ENCODE results near the gene REELD1. TPM values are rescaled to one million over a fixed set of nuclear protein-coding genes. Genes with fewer than 3 reads are reported as not detected.
A peak's percentile ranks its signal among the peaks of the same experiment; 100 is the strongest.

The REELD1 gene
- total RNA-seq, 3 donors from 2014 or later, result 0.16 to 0.58 (median 0.43) TPM

DNA sequence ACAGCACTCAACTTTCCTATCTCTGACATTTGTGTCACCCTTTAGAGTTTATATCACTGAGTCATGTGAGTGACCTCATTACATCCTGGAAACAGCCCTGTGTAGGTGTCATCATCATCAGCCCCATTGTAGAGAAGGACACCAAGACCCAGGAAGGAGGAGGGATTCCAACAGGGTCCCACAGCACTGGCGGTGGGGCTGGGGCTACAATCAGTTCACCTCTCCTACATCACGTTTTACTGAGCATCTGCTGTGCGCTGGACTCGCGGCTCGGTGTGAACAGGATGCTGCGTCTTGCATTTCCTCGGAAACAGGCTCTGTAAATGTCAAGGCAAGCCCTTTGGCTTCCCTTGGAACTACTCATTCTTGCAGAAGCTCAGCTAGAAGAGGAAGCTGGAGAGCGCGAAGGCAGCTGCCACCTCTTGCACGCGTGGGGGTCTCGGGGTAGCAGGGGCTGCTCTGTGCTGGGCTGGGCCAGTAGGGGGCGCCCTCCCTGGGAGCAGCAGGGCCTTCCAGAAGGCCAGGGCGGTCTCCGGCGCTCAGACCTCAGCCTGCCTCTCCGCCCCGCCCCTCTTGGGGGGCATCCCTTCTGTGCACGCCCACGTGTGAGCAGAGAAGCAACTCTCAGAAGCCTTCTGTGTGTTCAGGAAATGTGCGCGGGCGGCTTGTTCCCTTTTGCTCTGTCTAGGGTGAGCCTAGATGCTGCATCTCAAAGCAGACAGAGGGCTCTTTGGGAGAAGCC lies 29.0 kb downstream of the REELD1 start:
- H3K27me3 Mint-ChIP-seq (ENCODE audit: low read depth), result peaks cover 5% of the 10 kb centered on the region
- no peaks in the 10 kb centered on the region for H3K9me3 Mint-ChIP-seq
- DNase-seq (peak; percentile 59), ATAC-seq (peak; percentile 71 to 76)
- H3K4me3 Mint-ChIP-seq, result peak overlapping the region; percentile 62
- peaks cover 2% of the 10 kb centered on the region for H3K36me3 Mint-ChIP-seq (ENCODE audit: insufficient read depth)
- H3K4me1 Mint-ChIP-seq (ENCODE audit: low read depth), result peaks cover 19% of the 10 kb centered on the region

DNA sequence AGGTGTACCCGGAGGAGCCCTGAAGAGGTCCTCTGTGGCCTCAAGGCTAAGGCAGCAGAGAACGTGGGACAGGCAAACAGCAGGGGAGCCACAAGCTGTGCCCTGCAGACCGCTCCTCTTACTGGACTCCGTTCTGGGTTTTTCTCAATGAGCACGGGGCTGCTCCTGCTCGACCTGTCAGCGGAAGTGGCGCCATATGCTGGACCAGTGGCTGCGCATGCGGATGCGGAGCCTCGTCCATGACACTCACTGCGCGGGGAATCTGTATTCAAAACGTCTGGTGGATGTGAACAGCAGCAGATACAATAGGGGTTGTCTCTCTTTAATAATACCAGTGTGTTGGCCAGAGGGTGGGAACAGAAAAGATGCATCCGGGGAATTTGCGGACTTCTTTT lies 29.5 kb downstream of the REELD1 start:
- no peaks in the 10 kb centered on the region for H3K9me3 Mint-ChIP-seq
- H3K27me3 Mint-ChIP-seq (ENCODE audit: low read depth), result peaks cover 5% of the 10 kb centered on the region
- ATAC-seq (no peak), DNase-seq (no peak)
- H3K36me3 Mint-ChIP-seq (ENCODE audit: insufficient read depth), result peaks cover 2% of the 10 kb centered on the region
- H3K4me3 Mint-ChIP-seq, result peak overlapping the region; percentile 20
- H3K4me1 Mint-ChIP-seq (ENCODE audit: low read depth), result peaks cover 19% of the 10 kb centered on the region

DNA sequence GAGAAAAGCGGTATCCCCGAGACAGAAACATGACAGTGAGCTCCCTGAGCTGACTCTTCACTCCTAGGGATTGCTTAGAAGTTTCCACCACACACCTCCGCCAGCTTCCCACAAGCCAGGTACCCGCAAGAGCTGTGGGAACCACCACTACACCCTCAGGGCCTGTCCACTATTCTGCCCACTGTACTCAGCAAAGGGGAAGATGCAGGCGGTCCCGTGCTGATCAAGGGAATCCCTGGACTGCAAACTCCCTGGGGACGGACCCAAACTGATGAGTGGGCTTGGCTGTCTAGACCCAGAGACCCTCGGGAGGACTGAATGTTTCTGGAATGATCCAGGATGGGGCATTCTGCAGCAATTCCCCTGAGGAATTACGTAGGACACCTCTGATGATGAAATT lies 30.2 kb downstream of the REELD1 start:
- ATAC-seq (no peak), DNase-seq (no peak)
- peaks cover 2% of the 10 kb centered on the region for H3K36me3 Mint-ChIP-seq (ENCODE audit: insufficient read depth)
- peaks cover 19% of the 10 kb centered on the region for H3K4me1 Mint-ChIP-seq (ENCODE audit: low read depth)
- H3K9me3 Mint-ChIP-seq, result no peaks in the 10 kb centered on the region
- peaks cover 5% of the 10 kb centered on the region for H3K27me3 Mint-ChIP-seq (ENCODE audit: low read depth)
- no peak overlapping the region for H3K4me3 Mint-ChIP-seq

DNA sequence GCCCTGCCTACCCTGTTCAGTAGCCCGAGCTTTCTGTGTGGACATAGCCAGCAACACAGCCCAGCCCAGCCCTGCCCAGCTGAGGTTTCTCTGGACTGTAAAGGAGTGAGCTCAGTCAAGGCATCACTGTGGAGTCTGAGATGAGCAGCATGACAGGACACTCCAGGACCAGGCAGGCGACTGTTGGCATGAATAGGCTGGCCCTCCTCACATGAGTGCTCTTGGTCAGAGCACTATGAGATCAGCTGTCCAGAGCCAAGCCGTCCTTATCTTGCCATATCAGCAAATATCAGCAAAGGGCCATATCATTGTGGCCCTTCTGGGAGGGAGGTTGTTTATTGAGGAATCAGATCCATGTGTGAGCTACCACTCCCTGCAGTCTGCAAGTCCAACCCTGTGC lies 30.9 kb downstream of the REELD1 start:
- Mint-ChIP-seq H3K9me3 (no peaks in the 10 kb centered on the region), H3K27me3 (ENCODE audit: low read depth) (peaks cover 5% of the 10 kb centered on the region), H3K4me3 (no peak overlapping the region), H3K4me1 (ENCODE audit: low read depth) (peaks cover 19% of the 10 kb centered on the region), H3K36me3 (ENCODE audit: insufficient read depth) (peaks cover 5% of the 10 kb centered on the region)
- DNase-seq (no peak), ATAC-seq (no peak)

DNA sequence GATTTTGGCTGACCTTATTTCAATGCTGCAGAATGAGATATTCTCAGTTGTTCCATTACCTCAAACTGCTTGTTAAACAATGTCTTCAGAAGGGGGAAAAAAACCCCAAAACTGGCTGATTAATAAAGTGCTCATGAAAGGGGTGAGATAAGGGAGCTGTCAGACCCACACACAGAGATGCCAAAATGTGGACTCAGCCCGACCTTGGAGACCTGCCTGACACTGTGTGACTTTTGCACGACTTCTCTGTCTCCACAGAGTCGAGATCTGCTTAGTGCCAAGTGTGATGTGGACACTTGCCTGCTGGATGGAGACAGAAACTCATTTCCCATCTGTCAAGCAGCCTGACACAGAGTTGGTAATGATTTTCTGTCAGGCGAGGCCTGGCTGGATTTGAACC lies 31.5 kb downstream of the REELD1 start:
- ATAC-seq, result peak; percentile 14 to 29
- Mint-ChIP-seq H3K9me3 (no peaks in the 10 kb centered on the region), H3K36me3 (ENCODE audit: insufficient read depth) (peaks cover 5% of the 10 kb centered on the region), H3K4me1 (ENCODE audit: low read depth) (peaks cover 19% of the 10 kb centered on the region), H3K4me3 (no peak overlapping the region), H3K27me3 (ENCODE audit: low read depth) (peaks cover 5% of the 10 kb centered on the region)
- no peak for DNase-seq

DNA sequence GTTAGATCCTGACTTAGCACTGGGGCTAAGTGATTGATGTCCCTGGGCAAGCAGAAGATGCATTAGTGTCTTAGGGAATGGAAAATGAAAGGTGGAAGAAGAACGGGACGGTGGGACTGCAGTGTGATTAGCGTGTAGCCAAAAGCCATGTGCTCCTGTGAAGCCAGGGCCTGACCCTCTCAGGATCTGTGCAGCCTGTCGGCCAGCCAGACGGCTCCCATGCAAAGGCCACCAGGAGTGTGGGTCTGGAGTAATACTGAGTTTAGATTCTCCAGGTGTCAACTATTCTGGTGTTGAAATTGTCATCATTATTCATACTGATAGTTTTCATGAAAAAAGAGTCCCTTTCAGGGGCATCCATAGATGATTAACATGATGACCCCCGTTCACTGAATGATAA lies 32.0 kb downstream of the REELD1 start:
- H3K9me3 Mint-ChIP-seq, result no peaks in the 10 kb centered on the region
- DNase-seq (no peak), ATAC-seq (no peak)
- H3K36me3 Mint-ChIP-seq (ENCODE audit: insufficient read depth), result peaks cover 5% of the 10 kb centered on the region
- H3K4me1 Mint-ChIP-seq (ENCODE audit: low read depth), result peaks cover 19% of the 10 kb centered on the region
- H3K4me3 Mint-ChIP-seq, result no peak overlapping the region
- peaks cover 5% of the 10 kb centered on the region for H3K27me3 Mint-ChIP-seq (ENCODE audit: low read depth)

DNA sequence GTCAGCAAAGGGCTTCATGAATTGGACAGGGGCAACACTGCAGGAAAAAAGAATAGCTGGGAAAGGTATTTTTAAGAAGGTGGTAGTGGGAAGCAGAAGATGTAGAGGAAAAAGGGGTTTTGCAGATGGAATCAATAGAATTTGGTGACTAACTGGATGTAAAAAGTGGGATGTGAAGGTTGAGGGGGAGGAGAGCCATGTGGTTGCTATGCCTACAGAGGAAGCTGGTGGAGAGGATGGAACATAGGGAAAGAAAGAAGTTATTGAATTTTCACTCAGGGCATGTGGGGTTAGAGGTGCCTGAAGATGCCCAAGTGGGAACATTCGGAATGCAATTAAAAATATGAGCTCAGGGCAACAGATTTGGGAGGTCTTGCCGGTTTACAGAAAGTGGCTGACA lies 33.0 kb downstream of the REELD1 start:
- Mint-ChIP-seq H3K36me3 (ENCODE audit: insufficient read depth) (peaks cover 8% of the 10 kb centered on the region), H3K9me3 (no peaks in the 10 kb centered on the region), H3K4me3 (no peak overlapping the region), H3K4me1 (ENCODE audit: low read depth) (peaks cover 16% of the 10 kb centered on the region), H3K27me3 (ENCODE audit: low read depth) (peaks cover 3% of the 10 kb centered on the region)
- ATAC-seq, result no peak
- DNase-seq, result no peak

DNA sequence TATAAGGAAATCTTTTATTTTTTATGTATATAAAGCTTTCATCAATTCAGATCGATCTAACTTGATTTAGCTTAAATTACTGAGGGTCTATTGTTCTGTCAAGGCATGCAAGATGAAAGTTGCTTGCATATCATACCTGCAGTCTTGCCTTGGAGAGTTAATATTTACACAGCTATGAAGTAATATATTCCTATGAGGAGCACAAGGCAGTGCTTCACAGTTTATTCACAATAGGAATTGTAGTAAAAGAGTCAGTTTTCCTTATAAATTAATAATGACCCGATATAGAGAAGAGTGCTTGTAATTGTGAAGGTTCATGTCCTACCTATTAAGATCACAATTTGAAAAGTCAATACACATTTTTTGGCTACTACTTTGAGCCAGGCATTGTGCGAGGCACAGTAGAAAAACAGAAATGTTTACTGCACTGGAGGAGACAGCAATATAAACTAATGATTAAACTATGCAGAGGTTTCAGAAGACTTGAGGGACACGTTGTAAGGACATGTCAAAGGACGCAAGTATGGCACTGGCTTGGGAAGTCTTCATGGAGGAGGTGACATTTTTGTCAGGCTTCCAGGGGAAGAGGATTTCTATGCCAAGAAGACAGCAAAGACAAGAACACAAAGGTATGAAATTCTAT lies 38.8 kb downstream of the REELD1 start:
- no peaks in the 10 kb centered on the region for H3K27me3 Mint-ChIP-seq (ENCODE audit: low read depth)
- no peak overlapping the region for H3K4me3 Mint-ChIP-seq
- ATAC-seq, result no peak
- H3K4me1 Mint-ChIP-seq (ENCODE audit: low read depth), result no peaks in the 10 kb centered on the region
- H3K36me3 Mint-ChIP-seq (ENCODE audit: insufficient read depth), result peaks cover 10% of the 10 kb centered on the region
- DNase-seq, result no peak
- no peaks in the 10 kb centered on the region for H3K9me3 Mint-ChIP-seq

DNA sequence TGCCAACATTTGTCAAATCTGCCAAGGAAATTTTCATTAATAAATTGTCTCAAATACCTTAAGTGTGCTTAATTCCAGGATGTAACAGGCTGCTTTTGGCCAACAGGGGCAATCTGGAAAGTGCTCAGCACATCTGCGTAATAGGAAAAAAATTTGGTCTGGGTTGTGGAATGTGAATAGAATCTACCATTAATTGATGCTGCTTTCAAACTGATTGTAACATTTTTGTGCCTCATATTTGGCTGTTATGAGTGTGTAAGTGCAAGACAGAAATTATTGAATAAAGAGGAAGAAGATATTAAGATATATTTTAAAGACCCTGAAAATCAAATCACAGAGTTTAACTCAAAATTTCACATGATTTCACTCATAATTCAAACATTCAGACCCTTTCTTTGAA lies 41.1 kb downstream of the REELD1 start:
- no peak for ATAC-seq
- no peak for DNase-seq
- H3K9me3 Mint-ChIP-seq, result no peaks in the 10 kb centered on the region
- H3K4me1 Mint-ChIP-seq (ENCODE audit: low read depth), result no peaks in the 10 kb centered on the region
- no peak overlapping the region for H3K4me3 Mint-ChIP-seq
- peaks cover 15% of the 10 kb centered on the region for H3K36me3 Mint-ChIP-seq (ENCODE audit: insufficient read depth)
- H3K27me3 Mint-ChIP-seq (ENCODE audit: low read depth), result no peaks in the 10 kb centered on the region

DNA sequence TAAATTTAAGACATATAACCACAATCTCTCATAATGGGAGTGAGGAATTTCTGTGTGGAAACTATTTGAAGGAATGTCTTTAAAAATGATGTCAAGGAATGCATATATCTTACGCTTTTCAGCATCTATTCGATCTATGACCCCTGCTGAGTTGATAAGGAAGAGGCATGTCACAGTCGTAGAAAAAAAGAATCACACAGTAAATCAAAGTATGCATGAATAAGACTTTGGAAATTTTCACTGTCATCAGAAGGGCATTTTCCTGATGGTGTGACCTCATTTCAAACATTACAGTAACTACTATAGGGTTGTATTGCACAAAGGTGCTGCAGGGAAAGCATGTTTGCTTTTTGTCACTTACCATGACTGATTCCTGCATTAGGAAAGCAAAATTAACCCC lies 41.5 kb downstream of the REELD1 start:
- no peaks in the 10 kb centered on the region for H3K27me3 Mint-ChIP-seq (ENCODE audit: low read depth)
- H3K36me3 Mint-ChIP-seq (ENCODE audit: insufficient read depth), result peaks cover 15% of the 10 kb centered on the region
- no peaks in the 10 kb centered on the region for H3K4me1 Mint-ChIP-seq (ENCODE audit: low read depth)
- H3K9me3 Mint-ChIP-seq, result no peaks in the 10 kb centered on the region
- H3K4me3 Mint-ChIP-seq, result no peak overlapping the region
- no peak for DNase-seq
- no peak for ATAC-seq

DNA sequence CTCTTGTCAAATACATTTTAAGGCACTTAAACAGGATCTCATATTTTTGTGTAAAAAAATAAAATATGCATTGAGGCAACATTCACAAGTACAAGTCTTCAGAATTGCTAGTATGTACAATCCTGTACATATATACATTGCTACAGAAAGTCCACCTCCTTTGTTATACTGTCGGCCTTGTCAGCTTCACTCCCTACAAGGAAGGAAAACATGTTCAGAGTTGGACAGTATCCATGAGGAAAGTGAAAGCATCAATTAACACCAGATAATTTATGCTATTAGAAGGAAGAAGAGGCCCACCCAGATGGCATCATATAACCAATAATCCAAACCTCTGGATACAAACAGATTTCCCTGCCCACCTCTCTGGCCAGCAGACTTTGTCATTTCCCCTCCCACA lies 42.0 kb downstream of the REELD1 start:
- H3K9me3 Mint-ChIP-seq, result no peaks in the 10 kb centered on the region
- no peaks in the 10 kb centered on the region for H3K4me1 Mint-ChIP-seq (ENCODE audit: low read depth)
- peaks cover 15% of the 10 kb centered on the region for H3K36me3 Mint-ChIP-seq (ENCODE audit: insufficient read depth)
- H3K4me3 Mint-ChIP-seq, result no peak overlapping the region
- ATAC-seq (no peak), DNase-seq (no peak)
- no peaks in the 10 kb centered on the region for H3K27me3 Mint-ChIP-seq (ENCODE audit: low read depth)

DNA sequence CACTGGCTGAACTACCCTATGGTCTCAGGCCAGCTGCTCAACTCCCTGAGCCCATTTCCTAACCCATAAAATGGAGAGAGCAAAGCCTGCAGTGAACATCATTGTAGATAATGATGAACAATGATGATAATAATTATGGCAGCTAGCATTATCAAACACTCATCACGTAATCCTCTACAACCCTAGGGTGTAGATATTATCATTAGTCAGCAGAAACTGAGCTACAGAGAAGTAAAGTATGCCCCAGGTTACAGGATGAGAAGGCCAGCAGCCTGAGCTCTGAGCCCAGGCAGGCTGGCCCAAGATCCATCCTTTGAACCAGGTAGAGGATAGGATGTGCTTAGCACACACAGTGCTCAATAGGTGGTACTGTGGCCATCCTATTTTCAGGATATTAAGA lies 43.2 kb downstream of the REELD1 start:
- DNase-seq (no peak), ATAC-seq (no peak)
- H3K27me3 Mint-ChIP-seq (ENCODE audit: low read depth), result no peaks in the 10 kb centered on the region
- no peaks in the 10 kb centered on the region for H3K4me1 Mint-ChIP-seq (ENCODE audit: low read depth)
- H3K9me3 Mint-ChIP-seq, result no peaks in the 10 kb centered on the region
- H3K4me3 Mint-ChIP-seq, result no peak overlapping the region
- H3K36me3 Mint-ChIP-seq (ENCODE audit: insufficient read depth), result peaks cover 14% of the 10 kb centered on the region

DNA sequence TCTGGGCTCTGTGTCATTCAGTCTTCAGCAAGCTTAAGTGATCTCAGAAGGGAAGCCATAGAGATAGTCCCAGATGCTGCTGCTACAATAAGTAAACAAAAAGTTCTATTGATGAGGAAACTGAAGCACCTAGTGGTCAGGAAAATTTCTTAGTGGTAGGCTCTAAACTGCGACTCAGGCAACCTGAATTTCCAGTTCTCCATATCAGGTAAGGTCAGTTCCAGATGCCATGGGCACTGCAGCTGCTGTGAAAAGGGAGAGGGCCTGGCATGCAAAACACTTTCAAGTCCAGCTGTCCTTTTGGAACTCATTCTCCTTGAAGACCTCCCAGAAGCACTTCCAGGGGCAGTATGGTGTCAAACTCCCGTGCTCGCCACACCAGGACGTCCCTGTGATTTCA lies 46.2 kb downstream of the REELD1 start:
- H3K9me3 Mint-ChIP-seq, result no peaks in the 10 kb centered on the region
- H3K27me3 Mint-ChIP-seq (ENCODE audit: low read depth), result no peaks in the 10 kb centered on the region
- H3K36me3 Mint-ChIP-seq (ENCODE audit: insufficient read depth), result peaks cover 16% of the 10 kb centered on the region
- no peak for DNase-seq
- H3K4me1 Mint-ChIP-seq (ENCODE audit: low read depth), result no peaks in the 10 kb centered on the region
- no peak for ATAC-seq
- no peak overlapping the region for H3K4me3 Mint-ChIP-seq

DNA sequence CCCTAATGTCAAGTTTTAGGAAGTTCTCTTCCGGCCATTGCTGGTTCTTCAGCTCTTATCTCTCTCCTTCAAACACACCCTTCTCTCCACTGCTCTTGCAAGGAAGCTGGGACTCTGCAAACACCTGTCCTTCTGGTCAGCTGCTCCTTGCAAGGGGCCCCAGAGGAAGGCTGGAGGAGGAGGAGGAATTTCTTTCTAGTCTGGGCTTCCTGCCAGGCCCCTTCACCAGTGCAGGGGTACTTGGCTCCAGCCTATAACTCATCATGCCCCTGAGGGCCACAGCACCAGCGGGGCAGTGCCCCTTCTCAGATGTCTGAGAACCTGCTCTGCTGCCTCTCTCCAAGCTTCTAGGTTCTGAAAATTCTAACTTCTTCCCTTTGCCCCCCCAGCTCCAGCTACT lies 46.7 kb downstream of the REELD1 start:
- no peak overlapping the region for H3K4me3 Mint-ChIP-seq
- DNase-seq (no peak), ATAC-seq (no peak)
- no peaks in the 10 kb centered on the region for H3K27me3 Mint-ChIP-seq (ENCODE audit: low read depth)
- H3K4me1 Mint-ChIP-seq (ENCODE audit: low read depth), result no peaks in the 10 kb centered on the region
- peaks cover 16% of the 10 kb centered on the region for H3K36me3 Mint-ChIP-seq (ENCODE audit: insufficient read depth)
- no peaks in the 10 kb centered on the region for H3K9me3 Mint-ChIP-seq

DNA sequence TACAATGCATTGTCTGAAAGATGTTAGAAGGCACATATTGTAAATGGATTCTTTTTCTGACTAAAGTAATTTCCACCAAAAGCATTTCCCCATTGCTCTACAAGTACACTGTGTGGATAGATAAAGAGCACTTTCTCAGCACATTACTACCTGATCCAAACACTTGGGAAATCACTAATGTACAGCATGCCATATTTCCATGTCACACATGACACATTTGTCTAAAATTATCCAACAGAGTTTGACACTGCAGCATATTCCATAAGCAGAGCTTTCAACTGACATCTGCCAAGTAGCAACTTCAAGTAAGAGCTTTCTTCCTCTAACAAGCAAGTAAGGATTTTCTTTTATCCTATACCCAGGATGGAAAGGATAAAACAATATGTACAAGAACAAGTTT lies 49.5 kb downstream of the REELD1 start:
- no peaks in the 10 kb centered on the region for H3K4me1 Mint-ChIP-seq (ENCODE audit: low read depth)
- H3K36me3 Mint-ChIP-seq (ENCODE audit: insufficient read depth), result peaks cover 7% of the 10 kb centered on the region
- no peaks in the 10 kb centered on the region for H3K9me3 Mint-ChIP-seq
- ATAC-seq (no peak), DNase-seq (no peak)
- H3K4me3 Mint-ChIP-seq, result no peak overlapping the region
- no peaks in the 10 kb centered on the region for H3K27me3 Mint-ChIP-seq (ENCODE audit: low read depth)

Measured in activated T-cell treated with anti-CD3 and anti-CD28 coated beads, Interleukin-2, amount 50 U/mL, for 4 hours (primary cell).